ENCODE results near the gene DNAH10.

DNAH10 gene, protein sequence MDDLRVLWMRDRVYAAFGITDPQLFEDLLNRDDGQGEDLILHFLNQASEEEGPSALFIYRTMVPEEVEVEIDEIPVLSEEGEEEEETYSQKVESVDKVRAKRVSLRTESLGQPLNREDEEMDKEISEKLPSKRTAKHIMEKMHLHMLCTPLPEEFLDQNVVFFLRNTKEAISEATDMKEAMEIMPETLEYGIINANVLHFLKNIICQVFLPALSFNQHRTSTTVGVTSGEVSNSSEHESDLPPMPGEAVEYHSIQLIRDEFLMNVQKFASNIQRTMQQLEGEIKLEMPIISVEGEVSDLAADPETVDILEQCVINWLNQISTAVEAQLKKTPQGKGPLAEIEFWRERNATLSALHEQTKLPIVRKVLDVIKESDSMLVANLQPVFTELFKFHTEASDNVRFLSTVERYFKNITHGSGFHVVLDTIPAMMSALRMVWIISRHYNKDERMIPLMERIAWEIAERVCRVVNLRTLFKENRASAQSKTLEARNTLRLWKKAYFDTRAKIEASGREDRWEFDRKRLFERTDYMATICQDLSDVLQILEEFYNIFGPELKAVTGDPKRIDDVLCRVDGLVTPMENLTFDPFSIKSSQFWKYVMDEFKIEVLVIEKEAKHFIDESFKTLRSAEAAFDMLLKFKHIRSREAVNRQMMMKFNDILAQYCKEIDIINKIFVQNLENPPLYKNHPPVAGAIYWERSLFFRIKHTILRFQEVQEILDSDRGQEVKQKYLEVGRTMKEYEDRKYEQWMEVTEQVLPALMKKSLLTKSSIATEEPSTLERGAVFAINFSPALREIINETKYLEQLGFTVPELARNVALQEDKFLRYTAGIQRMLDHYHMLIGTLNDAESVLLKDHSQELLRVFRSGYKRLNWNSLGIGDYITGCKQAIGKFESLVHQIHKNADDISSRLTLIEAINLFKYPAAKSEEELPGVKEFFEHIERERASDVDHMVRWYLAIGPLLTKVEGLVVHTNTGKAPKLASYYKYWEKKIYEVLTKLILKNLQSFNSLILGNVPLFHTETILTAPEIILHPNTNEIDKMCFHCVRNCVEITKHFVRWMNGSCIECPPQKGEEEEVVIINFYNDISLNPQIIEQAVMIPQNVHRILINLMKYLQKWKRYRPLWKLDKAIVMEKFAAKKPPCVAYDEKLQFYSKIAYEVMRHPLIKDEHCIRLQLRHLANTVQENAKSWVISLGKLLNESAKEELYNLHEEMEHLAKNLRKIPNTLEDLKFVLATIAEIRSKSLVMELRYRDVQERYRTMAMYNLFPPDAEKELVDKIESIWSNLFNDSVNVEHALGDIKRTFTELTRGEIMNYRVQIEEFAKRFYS (N-terminal part only)
- total RNA-seq: 0.26 to 0.36 reads per million in 2 experiments

DNA sequence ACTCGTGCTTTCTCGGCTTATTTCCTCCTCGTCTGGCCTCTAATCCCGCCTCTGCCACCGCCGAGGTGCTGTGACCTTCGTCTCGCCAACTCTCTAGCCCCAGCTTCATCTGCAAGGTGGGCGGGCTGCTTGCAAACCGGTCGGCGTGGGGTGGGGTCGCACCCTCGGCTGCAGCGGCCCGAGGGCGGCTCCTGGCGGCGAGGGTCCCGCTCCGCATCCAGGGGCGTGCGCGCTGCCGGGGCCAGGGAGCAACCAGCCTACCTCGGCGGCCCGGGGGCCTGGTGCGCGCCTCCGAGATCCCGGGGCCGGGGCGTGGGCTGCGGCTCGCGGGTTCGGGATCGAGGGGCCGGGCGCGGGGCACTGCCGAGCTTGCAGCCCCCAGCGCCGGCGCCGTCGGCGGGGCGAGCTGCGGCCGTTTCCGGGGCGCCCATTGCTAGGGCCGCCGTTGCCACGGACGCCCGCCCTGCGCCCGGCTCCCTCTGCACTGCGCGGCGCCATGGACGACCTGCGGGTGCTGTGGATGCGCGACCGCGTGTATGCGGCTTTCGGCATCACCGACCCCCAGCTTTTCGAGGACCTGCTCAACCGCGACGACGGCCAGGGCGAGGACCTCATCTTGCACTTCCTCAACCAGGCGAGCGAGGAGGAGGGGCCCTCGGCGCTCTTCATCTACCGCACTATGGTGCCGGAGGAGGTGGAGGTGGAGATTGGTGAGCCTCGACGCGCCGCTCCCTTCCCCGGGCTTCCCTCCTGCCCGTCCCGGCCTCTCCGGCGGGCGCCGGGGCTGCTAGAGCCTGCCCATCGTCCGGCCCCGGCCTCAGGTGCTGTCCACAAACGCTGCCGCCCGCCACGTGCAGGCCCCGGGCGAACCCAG is at the start of gene DNAH10:
Gene DNAH10, plus strand, starts transcription at position 461 of the 874 bp plus-strand sequence. Its CDS starts 36 bp downstream, at position 497.
- no peak for DNase-seq (ENCODE audit: low read depth)

DNA sequence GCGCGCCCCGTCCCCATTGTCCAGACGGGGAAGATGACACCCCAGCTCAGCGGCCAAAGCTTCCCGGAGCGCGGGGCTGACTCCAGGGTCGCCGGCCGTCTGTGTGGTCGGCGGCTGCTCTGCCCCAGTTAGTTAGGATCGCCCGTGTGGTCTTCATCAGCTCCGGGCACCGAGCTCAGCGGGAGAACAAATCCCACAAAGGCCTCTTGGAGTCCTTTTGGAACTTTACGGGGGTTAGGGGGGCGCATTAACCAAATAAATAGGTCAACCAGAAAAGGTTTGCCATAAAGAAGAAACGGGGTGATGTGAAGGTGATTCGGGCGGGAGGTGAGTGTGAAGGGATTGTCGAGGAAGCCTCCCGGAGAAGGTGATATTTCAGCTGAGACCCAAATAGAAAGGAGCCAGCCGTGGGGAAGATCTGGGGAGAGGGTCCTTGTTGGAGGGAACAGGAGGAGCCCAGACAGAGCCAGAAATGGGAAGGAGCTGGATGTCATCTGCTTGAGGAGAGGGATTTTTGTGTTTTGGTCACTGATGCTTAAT is 49.3 kb upstream of the DNAH10 start:
- no peak for DNase-seq (ENCODE audit: low read depth)

GRCh38 chr12:123713398-123713797 is 48.7 kb upstream of the DNAH10 start:
- no peak for DNase-seq (ENCODE audit: low read depth)

DNA sequence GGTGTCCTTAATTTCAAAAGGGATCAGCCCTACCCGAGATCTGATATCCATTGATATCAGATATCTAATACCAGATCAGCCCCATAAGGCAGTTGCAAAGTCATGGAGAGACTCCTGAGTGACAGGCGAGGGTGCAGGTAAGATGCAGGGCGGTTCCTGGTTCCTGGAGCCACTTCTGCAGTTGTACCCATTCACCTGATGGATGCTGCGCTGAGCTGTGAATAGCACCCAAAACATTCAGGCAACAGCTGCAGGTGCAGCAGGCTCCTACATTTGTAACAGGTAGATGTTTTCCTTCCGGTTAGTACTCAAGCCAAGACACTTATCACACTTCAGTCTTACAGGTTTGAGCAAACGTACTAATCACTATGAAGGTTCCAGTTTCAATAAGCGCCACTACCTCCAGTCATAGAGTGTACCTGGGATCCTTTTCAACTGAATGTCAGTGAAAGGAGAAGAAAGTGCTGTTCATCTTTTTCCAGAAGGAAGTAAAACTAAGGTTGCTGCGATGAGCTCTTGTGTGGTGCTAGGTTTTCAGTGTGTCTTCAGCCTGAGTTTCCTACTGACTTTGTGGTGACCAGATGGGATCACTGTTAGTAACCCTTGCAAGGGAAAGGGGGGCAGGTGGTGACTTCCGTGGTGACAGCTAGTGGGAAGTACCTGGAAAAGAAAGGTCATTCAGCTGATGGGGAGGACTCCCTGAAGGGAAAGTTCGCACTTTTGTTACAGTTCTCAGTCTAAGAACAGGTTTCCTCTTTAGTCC is 48.1 kb upstream of the DNAH10 start:
- no peak for DNase-seq (ENCODE audit: low read depth)

- no peak for DNase-seq (ENCODE audit: low read depth)
Observed at GRCh38 chr12:123715195-123715594, 46.9 kb upstream of the DNAH10 start.

DNA sequence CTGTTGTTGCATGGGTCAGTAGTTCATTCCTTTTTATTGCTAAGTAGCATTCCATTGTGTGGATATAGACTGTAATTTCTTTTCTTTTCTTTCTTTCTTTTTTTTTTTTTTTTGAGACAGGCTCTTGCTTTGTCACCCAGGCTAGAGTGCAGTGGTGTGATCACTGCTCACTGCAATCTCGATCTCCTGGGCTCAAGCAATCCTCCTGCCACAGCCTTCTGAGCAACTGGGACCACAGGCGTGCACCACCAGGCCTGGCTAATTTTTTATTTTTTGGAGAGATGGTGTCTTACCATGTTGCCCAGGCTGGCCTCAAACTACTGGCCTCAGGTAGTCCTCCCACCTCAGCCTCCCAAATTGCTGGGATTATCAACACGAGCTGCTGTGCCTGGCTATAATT is 44.8 kb upstream of the DNAH10 start:
- no peak for DNase-seq (ENCODE audit: low read depth)

GRCh38 chr12:123720141-123720814 is 41.8 kb upstream of the DNAH10 start:
- no peak for DNase-seq (ENCODE audit: low read depth)

DNA sequence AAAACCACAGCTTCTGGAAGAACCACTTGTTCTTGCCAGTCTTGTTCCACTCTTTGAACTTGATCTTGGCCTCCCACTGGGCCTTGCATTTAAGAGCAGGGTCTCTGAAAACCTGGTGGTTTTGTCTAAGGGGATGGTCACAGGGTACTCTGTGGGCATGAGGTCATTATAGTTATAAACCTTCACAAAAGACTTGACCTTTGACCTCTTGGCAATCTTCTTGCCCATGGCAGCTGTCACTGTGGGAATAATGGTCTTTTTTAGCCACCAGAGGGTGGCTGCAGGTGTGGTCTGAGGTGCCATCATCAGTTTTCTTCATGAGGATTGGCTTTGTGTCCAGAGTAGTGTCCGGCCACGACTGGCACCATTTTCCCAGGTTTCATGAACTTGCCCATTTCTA is 40.9 kb upstream of the DNAH10 start:
- DNase-seq (ENCODE audit: low read depth): no peak

GRCh38 chr12:123723011-123723410 is 39.1 kb upstream of the DNAH10 start:
- no peak for DNase-seq (ENCODE audit: low read depth)

DNA sequence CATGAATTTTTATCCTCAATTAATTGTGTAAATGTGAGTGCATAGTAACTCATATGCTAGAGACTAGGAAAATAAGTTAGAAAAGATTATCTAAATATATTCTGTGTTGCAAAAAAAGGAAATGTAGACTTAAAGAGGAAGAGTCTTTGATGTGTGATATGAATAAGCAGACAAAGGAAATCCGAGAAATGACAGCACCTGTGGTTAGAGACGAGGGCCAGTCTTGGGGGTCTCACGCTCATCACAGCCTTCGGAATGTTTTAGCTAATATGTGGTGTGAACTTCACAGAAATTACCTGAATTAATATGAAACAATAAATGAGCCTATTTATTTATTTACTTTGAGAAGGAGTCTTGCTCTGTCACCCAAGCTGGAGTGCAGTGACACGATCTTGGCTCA is 38.3 kb upstream of the DNAH10 start:
- DNase-seq (ENCODE audit: low read depth): no peak

DNA sequence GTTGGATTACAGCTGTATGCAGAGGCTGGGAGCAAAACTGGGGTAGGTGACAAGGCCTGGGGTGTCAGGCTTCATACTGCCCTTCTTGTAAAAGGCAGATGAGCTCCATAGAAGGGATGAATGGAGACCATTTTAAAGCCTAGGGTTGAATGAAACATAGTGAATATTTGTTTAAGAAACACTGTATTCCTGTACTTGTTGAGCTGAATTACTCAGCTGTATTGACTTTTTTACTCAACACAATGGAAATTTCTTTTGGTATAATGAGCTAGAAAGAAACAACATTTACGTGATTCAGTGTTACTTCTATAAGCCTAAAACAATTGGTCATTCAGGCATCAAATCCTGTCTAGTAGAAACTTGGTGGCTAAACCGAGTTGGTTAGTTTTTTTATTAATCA is 35.9 kb upstream of the DNAH10 start:
- no peak for DNase-seq (ENCODE audit: low read depth)

DNA sequence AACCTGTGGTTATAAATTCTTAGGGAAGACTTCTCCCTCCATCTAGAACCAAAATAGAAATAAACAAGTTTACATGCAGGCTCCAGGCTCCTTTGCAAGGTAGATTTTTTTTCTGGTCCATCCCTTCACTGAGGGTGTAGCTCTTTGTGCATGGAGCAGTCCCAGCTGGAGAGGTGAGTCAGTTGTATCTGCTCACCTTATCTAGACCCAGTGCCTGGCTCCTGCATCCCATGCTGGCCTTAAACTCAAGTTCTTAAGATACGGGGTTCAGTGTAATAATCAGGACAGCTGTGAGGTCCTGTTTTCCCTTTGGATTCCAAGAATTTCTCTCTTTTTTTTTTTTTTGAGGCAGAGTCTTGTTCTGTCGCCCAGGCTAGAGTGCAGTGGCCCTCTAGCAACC is 35.1 kb upstream of the DNAH10 start:
- DNase-seq (ENCODE audit: low read depth): no peak

- DNase-seq (ENCODE audit: low read depth): no peak
Observed at GRCh38 chr12:123727878-123728277, 34.2 kb upstream of the DNAH10 start.

- DNase-seq (ENCODE audit: low read depth): no peak
Observed at GRCh38 chr12:123731596-123731995, 30.5 kb upstream of the DNAH10 start.

DNA sequence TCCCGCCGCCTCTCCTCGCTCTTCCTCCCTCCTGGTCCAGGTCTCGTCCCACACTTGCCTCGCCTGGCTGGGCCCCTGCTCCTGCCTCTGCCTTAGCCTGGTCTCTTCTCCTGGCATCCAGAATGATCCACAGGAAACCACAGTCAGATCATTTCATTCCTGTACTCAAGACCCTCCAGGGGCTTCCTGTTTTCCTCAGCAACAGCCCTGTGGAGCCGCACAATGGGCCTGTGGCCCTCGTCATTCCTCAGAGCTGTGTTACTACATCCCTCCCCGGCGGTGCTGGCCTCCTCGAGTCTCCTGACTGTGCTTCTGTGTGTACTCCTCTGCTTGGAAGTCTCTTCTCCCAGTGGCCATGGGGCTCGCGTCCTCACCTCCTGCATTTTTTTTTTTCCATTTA is 29.9 kb upstream of the DNAH10 start:
- DNase-seq (ENCODE audit: low read depth): no peak

- no peak for DNase-seq (ENCODE audit: low read depth)
Observed at GRCh38 chr12:123733229-123733628, 28.9 kb upstream of the DNAH10 start.

DNA sequence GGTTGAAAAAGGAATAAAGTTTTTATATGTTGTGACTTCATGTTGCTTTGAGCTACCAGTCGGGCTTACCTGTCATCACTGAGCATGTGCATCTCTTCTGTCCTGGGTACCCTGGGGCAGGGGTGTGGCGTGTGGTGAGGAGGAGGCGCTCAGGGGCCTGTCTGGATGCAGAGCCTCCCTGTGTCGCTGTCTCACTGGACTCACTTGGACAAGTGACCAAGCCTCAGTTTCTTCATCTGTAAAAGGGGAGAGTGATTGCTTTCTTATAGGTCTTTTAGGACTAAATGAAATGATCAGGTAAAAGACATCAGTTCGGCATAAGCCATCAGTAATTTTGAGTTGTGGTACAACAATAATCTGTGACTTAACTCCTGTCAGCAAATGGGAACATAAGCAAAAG is 27.8 kb upstream of the DNAH10 start:
- no peak for DNase-seq (ENCODE audit: low read depth)

DNA sequence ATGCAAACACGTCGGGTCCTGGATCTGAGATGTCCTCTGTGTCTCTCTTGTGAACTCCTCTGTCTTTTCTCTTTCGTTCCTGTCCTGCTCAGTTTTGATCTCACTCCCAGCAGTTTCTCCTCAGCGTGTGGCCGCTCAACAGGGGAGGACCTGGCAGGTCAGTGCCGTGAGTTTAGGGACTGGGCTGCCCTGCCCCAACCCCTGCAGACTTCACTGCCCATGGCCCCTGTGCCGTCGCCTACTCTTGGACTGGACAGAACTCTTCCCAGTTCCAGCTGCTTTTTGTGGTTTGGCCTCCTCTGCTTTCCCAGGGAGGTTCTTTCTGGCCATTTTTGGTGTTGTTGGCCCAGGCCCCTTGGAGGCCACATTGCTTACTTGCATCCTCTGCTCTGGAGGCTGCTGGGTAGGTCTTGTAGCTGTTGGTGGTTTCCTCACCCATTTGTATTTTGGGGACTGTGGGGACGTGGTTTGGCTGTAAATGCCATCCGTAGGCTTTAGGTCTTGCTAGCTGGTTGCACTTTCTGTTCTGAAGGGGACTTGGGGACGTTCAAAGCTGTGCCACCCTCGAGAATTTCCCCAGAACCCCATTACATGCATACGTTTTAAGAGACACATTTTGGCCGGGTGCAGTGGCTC is 20.0 kb upstream of the DNAH10 start:
- no peak for DNase-seq (ENCODE audit: low read depth)

- DNase-seq (ENCODE audit: low read depth): no peak
Observed at GRCh38 chr12:123743002-123743401, 19.1 kb upstream of the DNAH10 start.
